ES-I3 (cell line): ENCODE results near the gene NAV3.
"Not testable (repeated sequence)": the region's sequence is repeated elsewhere in the genome, so short reads cannot be mapped to it uniquely, and the experiment has no call there.

ENCODE experiments used
- H3K36me3 ChIP-seq: 2 replicates; pipeline ENCODE4 v1.6.1; 2013; ENCODE audit warnings: mild to moderate bottlenecking, low read length, control low read depth, moderate library complexity; ENCODE audit not compliant: insufficient read depth
- H3K4me1 ChIP-seq: 2 replicates; pipeline ENCODE4 v1.6.1; 2013; ENCODE audit warnings: mild to moderate bottlenecking, control low read depth, low read length; ENCODE audit not compliant: insufficient read depth
- H3K9ac ChIP-seq: 2 replicates; pipeline ENCODE4 v1.6.1; 2013; ENCODE audit warnings: low read depth, mild to moderate bottlenecking, low read length, moderate library complexity
- H3K9me3 ChIP-seq: 2 replicates; pipeline ENCODE4 v1.6.1; 2013; ENCODE audit warnings: mild to moderate bottlenecking, low read length, moderate library complexity; ENCODE audit not compliant: control insufficient read depth, insufficient read depth

NAV3 gene

GRCh38 chr12:78096909-78097597 is 266.4 kb downstream of the NAV3 start:
- H3K9ac ChIP-seq, result no peak overlapping the region
- H3K36me3 ChIP-seq, result no peaks in the 10 kb centered on the region
- H3K9me3 ChIP-seq, result no peaks in the 10 kb centered on the region
- H3K4me1 ChIP-seq, result no peaks in the 10 kb centered on the region

GRCh38 chr12:78099806-78100205 is 269.1 kb downstream of the NAV3 start:
- Histone ChIP-seq H3K4me1 (no peaks in the 10 kb centered on the region), H3K9ac (no peak overlapping the region), H3K36me3 (no peaks in the 10 kb centered on the region), H3K9me3 (no peaks in the 10 kb centered on the region)

- Histone ChIP-seq H3K9me3 (no peaks in the 10 kb centered on the region), H3K9ac (no peak overlapping the region), H3K36me3 (no peaks in the 10 kb centered on the region), H3K4me1 (no peaks in the 10 kb centered on the region)
Measured at GRCh38 chr12:78101113-78101876, 270.6 kb downstream of the NAV3 start.

- H3K36me3 ChIP-seq, result no peaks in the 10 kb centered on the region
- no peaks in the 10 kb centered on the region for H3K4me1 ChIP-seq
- H3K9ac ChIP-seq, result no peak overlapping the region
- no peaks in the 10 kb centered on the region for H3K9me3 ChIP-seq
Measured at GRCh38 chr12:78101946-78102635, 271.4 kb downstream of the NAV3 start.

- H3K36me3 ChIP-seq, H3K9ac ChIP-seq, H3K9me3 ChIP-seq, H3K4me1 ChIP-seq: not testable (repeated sequence)
Measured at GRCh38 chr12:78102801-78103200, 272.1 kb downstream of the NAV3 start.

- H3K9ac ChIP-seq, result no peak overlapping the region
- H3K4me1 ChIP-seq, result no peaks in the 10 kb centered on the region
- peaks cover 4% of the 10 kb centered on the region; the same call in 1 of the 2 replicates for H3K9me3 ChIP-seq
- no peaks in the 10 kb centered on the region for H3K36me3 ChIP-seq
Measured at GRCh38 chr12:78115889-78116288, 285.2 kb downstream of the NAV3 start.

GRCh38 chr12:78118036-78118435 is 287.3 kb downstream of the NAV3 start:
- H3K4me1 ChIP-seq, result no peaks in the 10 kb centered on the region
- H3K9me3 ChIP-seq, result no peaks in the 10 kb centered on the region; the same call in 1 of the 2 replicates
- H3K9ac ChIP-seq, result no peak overlapping the region
- H3K36me3 ChIP-seq, result no peaks in the 10 kb centered on the region

GRCh38 chr12:78118486-78118885 is 287.8 kb downstream of the NAV3 start:
- H3K9ac ChIP-seq, result no peak overlapping the region
- H3K4me1 ChIP-seq, result no peaks in the 10 kb centered on the region
- H3K9me3 ChIP-seq, result no peaks in the 10 kb centered on the region; the same call in 1 of the 2 replicates
- H3K36me3 ChIP-seq, result no peaks in the 10 kb centered on the region

GRCh38 chr12:78119351-78119918 is 288.7 kb downstream of the NAV3 start:
- Histone ChIP-seq H3K9me3 (no peaks in the 10 kb centered on the region; the same call in 1 of the 2 replicates), H3K9ac (no peak overlapping the region), H3K4me1 (no peaks in the 10 kb centered on the region), H3K36me3 (no peaks in the 10 kb centered on the region)

GRCh38 chr12:78120306-78120705 is 289.6 kb downstream of the NAV3 start:
- H3K36me3 ChIP-seq, result no peaks in the 10 kb centered on the region
- no peak overlapping the region for H3K9ac ChIP-seq
- H3K9me3 ChIP-seq, result no peaks in the 10 kb centered on the region
- no peaks in the 10 kb centered on the region for H3K4me1 ChIP-seq

GRCh38 chr12:78120866-78121560 is 290.3 kb downstream of the NAV3 start:
- Histone ChIP-seq H3K9me3 (no peaks in the 10 kb centered on the region), H3K4me1 (no peaks in the 10 kb centered on the region)

GRCh38 chr12:78121969-78122610 is 291.4 kb downstream of the NAV3 start:
- Histone ChIP-seq H3K36me3 (no peaks in the 10 kb centered on the region), H3K9ac (no peak overlapping the region), H3K9me3 (no peaks in the 10 kb centered on the region), H3K4me1 (no peaks in the 10 kb centered on the region)

More at GRCh38 chr12:78120866-78121560, 290.3 kb downstream of the NAV3 start:
- Histone ChIP-seq H3K36me3 (no peaks in the 10 kb centered on the region), H3K9ac (no peak overlapping the region)

- no peaks in the 10 kb centered on the region for H3K4me1 ChIP-seq
- no peaks in the 10 kb centered on the region for H3K36me3 ChIP-seq
- H3K9me3 ChIP-seq, result no peaks in the 10 kb centered on the region
- H3K9ac ChIP-seq, result no peak overlapping the region
Measured at GRCh38 chr12:78128211-78128610, 297.5 kb downstream of the NAV3 start.
